ENCODE data around the gene DYNC1I2. TPM values are rescaled to one million over a fixed set of nuclear protein-coding genes. Genes with fewer than 3 reads are reported as not detected.
"Not testable (repeated sequence)": the region's sequence is repeated elsewhere in the genome, so short reads cannot be mapped to it uniquely, and the experiment has no call there.

DYNC1I2 gene
- total and polyA plus RNA-seq, 2 of the 4 experiments (the other 2 are of a cell fraction), result 110 to 114 TPM

GRCh38 chr2:171754254-171754939 lies 67.1 kb downstream of the DYNC1I2 start:
- no peak overlapping the region for H3K4me3 ChIP-seq (ENCODE audit: insufficient read depth, low read depth, low read length)
- in situ Hi-C loops (cut with MboI; ENCODE audit: low sequenced_read_pairs) (no loop called here), intact Hi-C loops (cut with micrococcal nuclease) (no loop called here), dilution Hi-C loops (cut with HindIII; ENCODE audit: low sequenced_read_pairs, unreplicated experiment) (no loop called here)
- ATAC-seq (ENCODE audit: low read depth) (peak; percentile 82), DNase-seq (peak; percentile 19)
- no peak overlapping the region for H2AK9ac ChIP-seq (replicated peaks; ENCODE audit: low read depth, low read length, poor library complexity)
- no peak overlapping the region for H4K91ac ChIP-seq (ENCODE audit: insufficient read depth, low read depth, low read length)
- no peak overlapping the region for H3K56ac ChIP-seq (ENCODE audit: extremely low read depth, insufficient read depth, low read length)
- no peak overlapping the region for H3K18ac ChIP-seq (ENCODE audit: low read depth, low read length)
- no peak overlapping the region for H3K23ac ChIP-seq (ENCODE audit: low read depth, low read length)
- no peaks in the 10 kb centered on the region for H3K27me3 ChIP-seq (ENCODE audit: control insufficient read depth, insufficient read depth, low read length)
- no peaks in the 10 kb centered on the region for H3K4me1 ChIP-seq (ENCODE audit: control insufficient read depth, insufficient read depth, low read length)
- H2BK20ac ChIP-seq (ENCODE audit: low read depth, low read length), result no peak overlapping the region
- H3K27ac ChIP-seq (ENCODE audit: insufficient read depth, low read length), result no peak overlapping the region
- H2AK5ac ChIP-seq (ENCODE audit: low read depth, low read length), result no peak overlapping the region
- H3K9me1 ChIP-seq (ENCODE audit: insufficient read depth, low read length), result no peaks in the 10 kb centered on the region
- no peak overlapping the region for H3K14ac ChIP-seq (replicated peaks; ENCODE audit: low read depth, low read length)
- BruUV-seq (replicated peaks), result no TSS peak
- H2BK120ac ChIP-seq (ENCODE audit: low read depth, low read length), result no peak overlapping the region
- H4K20me1 ChIP-seq (ENCODE audit: insufficient read depth, low read length), result peaks cover 3% of the 10 kb centered on the region; the same call in 1 of the 2 replicates
- TF ChIP-seq MAFK (IDR thresholded peaks at IDR 0.05; ENCODE audit: low read depth, low read length) (no peak), ELK1 (IDR thresholded peaks at IDR 0.05; ENCODE audit: borderline replicate concordance, low read depth, low read length) (no peak), CHD1 (IDR thresholded peaks at IDR 0.05; ENCODE audit: low read depth, low read length) (no peak)
- H3K79me1 ChIP-seq (ENCODE audit: low read depth in 1 of 2, low read length in 2 of 2), result no peaks in the 10 kb centered on the region; a peak in 1 of 4 replicates
- no peak overlapping the region for H2BK5ac ChIP-seq (ENCODE audit: low read depth, low read length, poor library complexity, severe bottlenecking)
- no peak overlapping the region for H2BK15ac ChIP-seq (ENCODE audit: low read depth, low read length)
- no peak overlapping the region for H4K5ac ChIP-seq (ENCODE audit: low read depth, low read length)
- H3K9ac ChIP-seq (ENCODE audit: low read depth, low read length), result no peak overlapping the region
- POLR2A ChIA-PET (ENCODE audit: unreplicated experiment), result no interaction called here
- no peak overlapping the region for H4K8ac ChIP-seq (ENCODE audit: low read depth in 2 of 2, low read length in 2 of 2)
- H3K9me3 ChIP-seq (ENCODE audit: control insufficient read depth, insufficient read depth, low read length), result no peaks in the 10 kb centered on the region
- H2AFZ ChIP-seq (replicated peaks; ENCODE audit: low read length, poor library complexity), result no peak overlapping the region
- H3K4me2 ChIP-seq (ENCODE audit: low read depth, low read length), result no peak overlapping the region
- WGBS, 2 experiments (ENCODE audit: extremely low coverage in 2 of 2, insufficient read length in 1 of 2), result no CpG with 5 or more reads among the region's 1 CpG
- H3K36me3 ChIP-seq (ENCODE audit: control insufficient read depth, insufficient read depth, low read length), result peaks cover 12% of the 10 kb centered on the region
- no peak overlapping the region for H3K4ac ChIP-seq (ENCODE audit: low read depth, low read length)
- CTCF ChIA-PET, result interaction anchor here (0.6 kb wide), 1 partner anchor 9 kb away, joined by 3 read pairs; no protein-coding TSS in a partner anchor

- H3K4ac ChIP-seq (ENCODE audit: low read depth, low read length); intact Hi-C loops (cut with micrococcal nuclease); BruUV-seq (replicated peaks); H3K9ac ChIP-seq (ENCODE audit: low read depth, low read length); H3K4me3 ChIP-seq (ENCODE audit: insufficient read depth, low read depth, low read length); H3K4me1 ChIP-seq (ENCODE audit: control insufficient read depth, insufficient read depth, low read length); H3K18ac ChIP-seq (ENCODE audit: low read depth, low read length); H3K36me3 ChIP-seq (ENCODE audit: control insufficient read depth, insufficient read depth, low read length); H2BK5ac ChIP-seq (ENCODE audit: low read depth, low read length, poor library complexity, severe bottlenecking); H3K14ac ChIP-seq (replicated peaks; ENCODE audit: low read depth, low read length); H2BK20ac ChIP-seq (ENCODE audit: low read depth, low read length); H3K27ac ChIP-seq (ENCODE audit: insufficient read depth, low read length); DNase-seq; H3K23ac ChIP-seq (ENCODE audit: low read depth, low read length); POLR2A ChIA-PET (ENCODE audit: unreplicated experiment); H2AFZ ChIP-seq (replicated peaks; ENCODE audit: low read length, poor library complexity); CTCF ChIA-PET; H3K56ac ChIP-seq (ENCODE audit: extremely low read depth, insufficient read depth, low read length); H3K79me1 ChIP-seq (ENCODE audit: low read depth in 1 of 2, low read length in 2 of 2); H4K8ac ChIP-seq (ENCODE audit: low read depth in 2 of 2, low read length in 2 of 2); H2AK5ac ChIP-seq (ENCODE audit: low read depth, low read length); H4K5ac ChIP-seq (ENCODE audit: low read depth, low read length); H3K27me3 ChIP-seq (ENCODE audit: control insufficient read depth, insufficient read depth, low read length); H4K20me1 ChIP-seq (ENCODE audit: insufficient read depth, low read length); H3K9me1 ChIP-seq (ENCODE audit: insufficient read depth, low read length); ATAC-seq (ENCODE audit: low read depth); H2BK120ac ChIP-seq (ENCODE audit: low read depth, low read length); H3K4me2 ChIP-seq (ENCODE audit: low read depth, low read length); in situ Hi-C loops (cut with MboI; ENCODE audit: low sequenced_read_pairs); H4K91ac ChIP-seq (ENCODE audit: insufficient read depth, low read depth, low read length); dilution Hi-C loops (cut with HindIII; ENCODE audit: low sequenced_read_pairs, unreplicated experiment); H2BK15ac ChIP-seq (ENCODE audit: low read depth, low read length); H2AK9ac ChIP-seq (replicated peaks; ENCODE audit: low read depth, low read length, poor library complexity); H3K9me3 ChIP-seq (ENCODE audit: control insufficient read depth, insufficient read depth, low read length): not testable (repeated sequence)
- WGBS, 2 experiments (ENCODE audit: extremely low coverage in 2 of 2, insufficient read length in 1 of 2), result no CpG with 5 or more reads among the region's 1 CpG
These were observed 71.5 kb downstream of the DYNC1I2 start for GRCh38 chr2:171758762-171759161.
